ENCODE results near the gene PRCP.

- no peak for TF ChIP-seq CTCF (IDR thresholded peaks at IDR 0.05)
- no peak for TF ChIP-seq POLR2A (IDR thresholded peaks at IDR 0.05)
Measured at GRCh38 chr11:82811369-82811768, 88.9 kb downstream of the PRCP start.

Measured in adrenal gland (tissue), 5 donors.